MV-4-11 (cell line): ENCODE measurements around the gene OPRD1.
"Not testable (repeated sequence)": the region's sequence is repeated elsewhere in the genome, so short reads cannot be mapped to it uniquely, and the experiment has no call there.

Experiments used
- DNase-seq: peaks from one replicate; lab custom pipeline; 2025; lab: John Stamatoyannopoulos, UW

Gene OPRD1

GRCh38 chr1:28801461-28801860, 10.5 kb upstream of the OPRD1 start:
- no peak for DNase-seq

DNA sequence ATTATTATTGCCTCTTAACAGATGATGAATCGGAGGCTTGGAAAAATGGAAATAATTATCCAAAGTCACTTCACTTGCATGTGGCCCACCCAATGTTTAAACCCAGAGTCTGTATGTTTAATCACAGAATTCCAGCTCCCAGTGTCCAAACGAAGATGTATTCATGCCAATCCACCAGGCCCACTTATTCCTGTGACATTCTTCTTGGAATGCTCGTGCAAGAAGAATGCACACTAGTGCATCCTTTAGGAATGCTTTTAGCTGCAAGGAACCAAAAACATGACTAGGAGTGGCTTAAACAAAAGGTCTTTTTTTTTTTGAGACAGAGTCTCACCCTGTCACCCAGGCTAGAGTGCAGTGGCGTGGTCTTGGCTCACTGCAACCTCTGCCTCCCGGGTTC, 8.9 kb upstream of the OPRD1 start:
- no peak for DNase-seq

DNA sequence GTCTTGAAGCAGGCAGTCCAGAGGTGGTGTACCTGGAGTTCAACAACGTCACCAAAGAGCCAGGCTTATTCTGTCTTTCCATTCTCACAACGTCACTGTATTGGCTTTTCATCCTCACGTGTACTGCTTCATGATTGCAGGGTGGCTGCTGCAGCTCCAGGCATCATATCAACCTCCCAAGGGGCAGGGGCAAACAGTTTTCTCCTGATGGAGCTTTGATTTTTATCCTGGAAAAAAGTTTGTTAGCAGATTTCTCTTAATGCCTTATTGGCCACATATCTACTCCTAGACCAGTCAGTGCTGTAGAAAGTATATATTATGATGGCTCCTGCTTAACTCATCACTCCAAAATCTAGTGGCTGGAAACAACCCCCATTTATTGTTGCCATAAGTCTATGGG, 8.3 kb upstream of the OPRD1 start:
- DNase-seq, result no peak

DNA sequence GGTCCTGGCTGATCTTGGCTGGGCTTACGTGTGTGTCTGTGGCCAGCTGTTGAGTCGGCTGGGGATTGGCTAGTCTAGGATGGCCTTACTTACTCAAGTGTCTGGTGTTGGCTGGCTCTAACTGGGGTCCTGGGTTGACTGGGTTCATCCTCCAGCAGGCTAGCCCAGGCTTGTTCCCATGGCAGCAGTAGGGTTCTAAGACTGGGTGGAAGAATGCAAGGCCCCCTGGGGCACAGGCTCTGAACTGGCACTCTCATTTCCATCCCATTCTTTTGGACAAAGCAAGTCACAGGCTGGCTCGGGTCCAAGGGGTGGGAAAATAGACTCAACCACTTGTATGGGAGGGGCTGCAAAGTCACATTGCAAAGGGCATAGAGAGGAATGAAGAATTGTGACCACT, 7.9 kb upstream of the OPRD1 start:
- no peak for DNase-seq

- DNase-seq, result no peak
Observed at GRCh38 chr1:28807046-28807445, 4.9 kb upstream of the OPRD1 start.

DNA sequence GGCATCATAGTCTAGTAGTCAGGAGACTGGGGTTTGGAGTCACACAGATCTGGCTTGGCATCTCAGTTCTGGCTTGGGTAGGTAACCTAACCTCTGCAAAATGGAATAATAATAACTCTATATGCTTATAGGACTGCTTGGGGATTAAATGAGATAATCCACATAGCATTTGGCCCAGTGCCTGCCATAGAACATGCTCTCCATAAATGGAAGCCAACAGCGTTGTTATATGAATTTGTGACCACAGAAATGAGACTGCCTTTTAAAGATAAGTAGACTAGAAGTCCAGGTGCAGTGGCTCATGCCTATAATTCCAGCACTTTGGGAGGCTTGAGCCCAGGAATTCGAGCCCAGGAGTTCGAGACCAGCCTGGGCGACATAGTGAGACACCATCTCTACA, 4.0 kb upstream of the OPRD1 start:
- DNase-seq, result no peak

- no peak for DNase-seq
Observed at GRCh38 chr1:28811369-28811765, 603 bp upstream of the OPRD1 start.

DNA sequence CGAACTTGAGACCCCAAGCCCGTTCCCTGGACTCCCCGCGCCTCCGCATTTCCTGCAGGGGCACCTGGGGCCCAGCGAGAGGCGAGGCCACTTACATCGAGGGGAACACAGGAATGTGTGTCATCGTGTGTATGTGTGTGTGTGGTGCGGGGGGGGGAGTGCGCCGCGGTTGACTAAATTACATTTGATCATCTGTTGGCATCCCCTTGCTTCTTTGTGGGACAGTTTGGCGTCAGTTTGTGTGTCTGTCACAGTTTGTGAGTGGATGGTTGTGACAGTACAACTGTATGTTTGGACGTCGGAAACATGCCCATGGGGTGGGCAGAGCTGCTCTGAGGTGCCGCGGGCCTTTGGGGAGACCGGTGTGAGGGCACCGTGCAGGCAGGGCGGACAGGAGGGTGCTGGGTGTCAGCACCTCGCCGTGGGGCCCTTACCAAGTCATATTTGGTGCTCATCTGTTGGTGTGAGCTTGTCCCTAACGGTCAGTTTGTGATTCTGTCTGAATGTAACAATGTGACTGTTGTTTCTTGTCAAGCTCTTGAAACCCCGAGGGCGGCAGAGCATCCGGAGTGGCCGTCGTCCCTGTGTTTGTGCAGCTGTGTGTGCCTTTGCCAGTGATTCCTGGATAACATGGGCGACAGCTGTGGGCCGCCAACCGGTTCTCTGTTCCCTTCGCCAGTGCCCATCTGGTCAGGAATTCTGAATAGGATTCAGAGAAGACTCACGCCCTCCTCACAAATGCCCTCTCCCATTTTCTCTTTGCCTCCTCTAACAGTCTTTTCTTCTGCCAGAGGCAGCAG, 899 bp downstream of the OPRD1 start:
- no peak for DNase-seq

DNA sequence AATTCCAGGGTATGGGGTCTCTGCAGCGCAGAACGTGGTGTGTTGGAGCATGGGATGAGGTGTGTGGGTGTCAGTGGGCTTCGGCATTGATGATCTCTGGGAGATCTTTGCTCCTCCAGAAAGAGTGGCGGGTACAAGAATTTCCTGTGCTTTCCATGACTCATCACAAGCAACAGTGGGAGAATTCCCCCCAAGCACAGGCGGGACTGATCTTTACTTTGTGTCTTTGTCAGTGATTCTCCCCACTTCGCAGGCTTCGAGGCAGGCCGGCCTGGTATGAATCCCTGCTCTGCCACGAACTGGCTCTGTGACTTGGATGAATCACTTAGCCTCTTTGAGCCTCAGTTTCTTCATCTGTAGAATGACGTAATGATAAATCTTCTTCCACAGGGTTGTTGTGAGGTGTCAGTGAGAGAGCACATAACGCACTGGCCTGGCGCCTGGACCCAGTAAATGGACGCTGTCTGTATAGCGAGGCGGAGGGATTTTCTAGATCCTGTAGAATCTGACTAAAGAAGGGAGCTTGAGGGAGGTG, 2.0 kb downstream of the OPRD1 start:
- DNase-seq, result no peak

- no peak for DNase-seq
Observed at GRCh38 chr1:28815533-28816185, 3.7 kb downstream of the OPRD1 start.

DNA sequence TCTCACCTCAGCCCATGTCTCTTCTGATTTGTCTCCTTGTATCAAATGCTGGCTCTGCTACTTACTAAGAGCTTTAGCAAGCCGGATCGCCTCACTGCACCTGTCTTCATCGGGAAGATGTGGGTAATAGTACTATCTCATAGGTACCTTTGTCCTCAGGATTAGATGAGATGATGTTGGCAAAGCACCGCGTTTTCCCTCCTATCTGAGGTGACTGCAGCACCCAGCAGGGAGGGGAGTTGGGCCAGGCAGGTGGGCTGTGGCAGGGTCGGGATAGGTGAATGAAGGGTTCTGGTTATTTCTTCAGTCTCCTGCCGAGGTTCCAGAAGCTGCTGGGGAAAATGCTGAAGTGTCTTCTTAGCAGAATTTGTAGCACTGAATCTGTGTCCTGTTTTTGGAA, 5.2 kb downstream of the OPRD1 start:
- no peak for DNase-seq

- DNase-seq, result no peak
Observed at GRCh38 chr1:28819020-28819419, 7.0 kb downstream of the OPRD1 start.

DNA sequence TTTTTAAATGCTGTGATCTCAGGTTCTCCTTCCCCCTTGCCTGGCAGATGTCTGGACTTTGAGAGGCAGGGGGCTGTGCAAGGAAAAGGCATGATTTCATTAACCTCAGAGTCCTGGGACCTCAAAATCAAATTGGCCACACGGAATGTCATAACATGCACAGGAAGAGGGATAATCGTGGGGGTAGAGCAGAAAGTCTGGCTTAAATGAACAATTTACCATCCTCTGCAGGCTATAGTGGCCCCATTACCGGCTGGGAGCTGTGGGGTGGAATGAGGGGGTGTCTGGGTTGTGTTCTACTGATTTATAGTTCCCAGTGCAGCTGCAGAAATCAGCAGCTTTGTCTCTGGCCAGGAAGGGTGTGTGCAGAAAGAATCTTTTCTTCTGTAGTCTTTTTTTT, 10.8 kb downstream of the OPRD1 start:
- no peak for DNase-seq

DNA sequence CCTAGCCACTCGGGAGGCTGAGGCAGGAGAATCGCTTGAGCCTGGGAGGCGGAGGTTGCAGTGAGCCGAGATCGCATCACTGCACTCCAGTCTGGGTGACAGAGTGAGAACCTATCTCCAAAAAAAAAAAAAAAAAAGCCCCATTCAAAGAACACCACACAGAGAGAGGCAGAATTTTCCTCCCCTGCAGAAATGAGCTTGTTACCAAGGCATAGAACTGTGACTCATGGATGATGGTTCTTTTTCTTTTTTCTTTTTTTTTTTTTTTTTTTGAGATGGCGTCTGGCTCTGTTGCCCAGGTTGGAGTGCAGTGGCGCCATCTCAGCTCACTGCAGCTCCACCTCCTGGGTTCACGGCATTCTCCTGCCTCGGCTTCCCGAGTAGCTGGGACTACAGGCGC, 12.1 kb downstream of the OPRD1 start:
- not testable (repeated sequence) for DNase-seq

DNA sequence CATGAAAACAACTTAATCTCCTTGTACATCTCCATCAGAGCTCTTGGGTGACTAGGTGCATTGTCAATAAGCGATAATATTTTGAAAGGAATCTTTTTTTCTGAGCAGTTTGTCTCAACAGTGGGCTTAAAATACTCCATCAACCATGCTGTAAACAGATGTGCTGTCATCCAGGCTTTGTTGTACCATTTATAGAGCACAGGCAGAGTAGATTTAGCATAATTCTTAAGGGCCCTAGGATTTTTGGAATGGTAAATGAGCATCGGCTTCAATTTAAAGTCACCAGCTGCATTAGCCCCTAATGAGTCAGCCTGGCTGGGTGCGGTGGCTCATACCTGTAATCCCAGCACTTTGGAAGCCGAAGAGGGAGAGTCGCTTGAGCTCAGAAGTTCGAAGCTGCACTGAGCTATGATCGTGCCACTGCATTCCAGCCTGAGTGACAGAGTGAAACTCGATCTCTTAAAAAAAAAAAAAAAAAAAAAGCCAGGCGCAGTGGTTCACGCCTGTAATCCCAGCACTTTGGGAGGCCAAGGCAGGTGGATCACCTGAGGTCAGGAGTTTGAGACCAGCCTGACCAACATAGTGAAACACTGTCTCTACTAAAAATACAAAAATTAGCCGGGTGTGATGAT, 16.4 kb downstream of the OPRD1 start:
- DNase-seq, result not testable (repeated sequence)

- DNase-seq, result no peak
Observed at GRCh38 chr1:28830814-28831213, 18.8 kb downstream of the OPRD1 start.

GRCh38 chr1:28832966-28833365, 21.0 kb downstream of the OPRD1 start:
- no peak for DNase-seq

DNA sequence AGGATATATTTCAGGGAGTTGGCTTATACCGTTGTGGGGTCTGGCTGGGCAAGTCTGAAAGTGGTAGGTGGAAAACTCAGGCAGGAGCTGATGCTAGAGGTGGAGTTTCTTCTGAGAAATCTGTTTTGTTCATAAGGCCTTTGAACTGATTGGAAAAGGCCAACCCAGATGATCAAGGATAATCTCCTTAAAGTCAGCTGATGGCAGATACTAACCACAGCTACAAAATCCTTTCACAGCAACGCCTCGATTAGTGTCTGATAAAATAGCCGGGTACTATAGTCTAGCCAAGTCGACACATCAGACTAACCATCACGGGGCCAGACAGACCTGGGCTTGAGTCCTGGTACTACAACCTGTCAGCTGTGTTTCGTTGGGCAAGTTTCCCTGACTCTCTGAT, 21.4 kb downstream of the OPRD1 start:
- no peak for DNase-seq

DNA sequence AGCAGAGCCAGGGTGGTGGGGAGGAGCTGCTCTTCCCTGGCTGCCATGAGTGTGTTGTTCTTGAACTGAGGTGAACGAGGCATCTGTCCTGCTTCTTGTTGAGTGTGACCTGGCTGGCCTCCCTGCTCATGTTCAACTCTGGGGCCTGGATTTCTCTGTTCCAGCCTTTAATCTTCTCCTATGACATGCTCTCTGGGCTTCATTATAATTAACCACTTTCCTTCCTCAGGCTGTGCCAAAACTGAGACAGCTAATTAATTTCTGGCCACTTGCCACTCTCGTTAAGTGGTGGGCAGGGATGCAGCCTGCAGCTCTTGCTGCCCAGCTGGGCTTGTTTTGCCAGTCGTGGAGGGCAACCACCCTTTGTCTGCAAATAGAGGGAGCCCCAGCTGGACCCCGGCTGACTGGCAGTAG, 23.3 kb downstream of the OPRD1 start:
- DNase-seq, result no peak

DNA sequence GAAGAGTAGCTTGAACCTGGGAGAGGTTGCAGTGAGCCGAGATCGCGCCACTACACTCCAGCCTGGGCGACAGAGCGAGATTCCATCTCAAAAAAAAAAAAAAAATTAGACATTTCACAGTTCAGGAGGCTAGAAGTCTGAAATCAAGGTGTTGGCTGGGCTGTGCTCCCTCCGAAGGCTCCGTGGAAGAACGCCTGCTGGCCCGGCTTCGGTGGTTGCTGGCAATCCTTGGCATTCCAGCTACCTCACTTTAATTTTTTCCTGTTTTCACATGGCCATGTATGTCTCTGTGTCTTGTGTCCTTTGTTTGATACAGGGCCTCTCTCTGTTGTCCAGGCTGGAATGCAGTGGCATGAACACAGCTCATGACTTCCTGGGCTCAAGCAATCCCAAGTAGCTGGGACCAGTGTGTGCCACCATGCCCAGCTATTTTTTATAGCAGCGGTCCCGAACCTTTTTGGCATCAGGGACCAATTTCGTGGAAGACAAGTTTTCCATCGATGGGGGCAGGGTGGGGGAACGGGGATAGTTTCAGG, 24.5 kb downstream of the OPRD1 start:
- DNase-seq, result no peak

DNA sequence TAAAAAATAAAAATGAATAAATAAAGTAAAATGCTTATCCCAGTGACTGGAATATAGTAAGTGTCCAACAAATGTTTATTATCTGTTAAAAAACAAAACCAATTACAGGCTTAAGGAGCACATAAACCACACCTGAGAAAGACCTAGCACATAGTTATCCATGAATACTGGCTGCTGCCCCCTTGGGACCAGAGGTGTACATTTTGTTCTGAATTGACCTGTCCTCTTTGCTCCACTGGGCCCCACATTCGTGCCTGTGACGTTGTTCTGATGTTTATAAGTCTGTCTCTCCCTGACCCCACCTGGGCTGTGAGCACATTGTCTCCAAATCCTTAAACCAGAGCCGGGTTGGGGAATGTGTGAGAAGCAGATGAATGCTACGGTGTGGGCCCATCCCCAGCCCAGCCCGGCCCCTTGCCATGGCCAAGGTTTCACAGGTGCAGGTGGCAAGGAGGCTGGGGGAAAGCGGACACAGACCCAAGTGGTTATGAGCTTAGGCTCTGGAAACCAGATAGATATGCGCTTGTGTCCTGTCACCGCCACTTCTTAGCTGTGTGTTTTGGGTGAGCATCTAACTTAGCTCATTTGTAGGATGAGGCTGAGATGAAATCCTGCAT, 29.1 kb downstream of the OPRD1 start:
- no peak for DNase-seq

DNA sequence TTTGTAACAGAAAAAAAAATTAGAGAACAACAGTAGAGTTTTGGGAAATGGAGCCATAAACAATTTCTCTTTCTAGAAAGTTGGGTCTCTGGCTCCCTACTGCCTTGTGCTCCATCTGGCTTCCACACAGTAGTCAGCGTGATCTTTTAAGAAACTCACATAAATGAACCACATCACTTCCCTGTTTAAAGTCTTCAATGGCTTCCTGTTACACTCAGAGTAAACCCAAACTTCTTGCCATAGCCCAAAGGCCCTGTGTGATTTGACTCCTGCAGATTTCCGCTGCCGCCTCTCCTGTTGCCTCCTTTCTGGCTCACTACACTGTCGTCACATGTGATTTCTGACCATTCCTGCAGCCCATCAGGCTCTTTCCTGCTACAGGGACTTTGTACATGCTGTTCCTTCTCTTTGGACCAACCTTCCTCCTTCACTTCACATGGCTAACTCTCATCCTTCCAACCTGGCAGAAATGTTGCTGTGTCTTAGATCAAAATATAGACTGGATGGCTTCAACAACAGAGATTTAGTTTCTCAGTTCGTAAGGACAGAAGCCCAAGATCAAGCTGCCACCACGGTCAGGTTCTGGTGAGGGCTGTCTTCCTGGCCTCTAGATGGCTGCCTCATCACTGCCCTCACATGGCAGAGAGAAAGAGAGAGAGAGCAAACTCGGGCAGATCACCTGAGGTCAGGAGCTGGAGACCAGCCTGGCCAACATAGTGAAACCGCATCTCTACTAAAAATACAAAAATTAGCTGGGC, 34.0 kb downstream of the OPRD1 start:
- peak; percentile 4 for DNase-seq
